ENCODE data around the gene MEGF11. TPM values are rescaled to one million over a fixed set of nuclear protein-coding genes. Genes with fewer than 3 reads are reported as not detected.

MEGF11 gene
- total RNA-seq, 1 experiment from 2014 or later: 0.09 TPM

GRCh38 chr15:65994832-65995231, 258.7 kb downstream of the MEGF11 start:
- ChIA-PET CTCF (no interaction called here), POLR2A (no interaction called here)
- no peak for TF ChIP-seq CTCF (IDR thresholded peaks at IDR 0.05; ENCODE audit: unreplicated experiment)
- no TSS peak for BruUV-seq (replicated peaks)
- no peak for DNase-seq (ENCODE audit: unreplicated experiment)
- no peaks in the 10 kb centered on the region for H3K9me3 Mint-ChIP-seq (ENCODE audit: unreplicated experiment)
- no peaks in the 10 kb centered on the region for H3K4me1 Mint-ChIP-seq (ENCODE audit: insufficient read depth, unreplicated experiment)
- peaks cover 6% of the 10 kb centered on the region for H3K36me3 Mint-ChIP-seq (ENCODE audit: insufficient read depth, unreplicated experiment)
- no peak overlapping the region for H3K27ac Mint-ChIP-seq (ENCODE audit: low read depth, unreplicated experiment)
- no peak overlapping the region for H3K4me3 Mint-ChIP-seq (ENCODE audit: unreplicated experiment)
- intact Hi-C loops (cut with micrococcal nuclease): no loop called here
- peaks cover 85% of the 10 kb centered on the region for H3K27me3 Mint-ChIP-seq (ENCODE audit: insufficient read depth, unreplicated experiment)

DNA sequence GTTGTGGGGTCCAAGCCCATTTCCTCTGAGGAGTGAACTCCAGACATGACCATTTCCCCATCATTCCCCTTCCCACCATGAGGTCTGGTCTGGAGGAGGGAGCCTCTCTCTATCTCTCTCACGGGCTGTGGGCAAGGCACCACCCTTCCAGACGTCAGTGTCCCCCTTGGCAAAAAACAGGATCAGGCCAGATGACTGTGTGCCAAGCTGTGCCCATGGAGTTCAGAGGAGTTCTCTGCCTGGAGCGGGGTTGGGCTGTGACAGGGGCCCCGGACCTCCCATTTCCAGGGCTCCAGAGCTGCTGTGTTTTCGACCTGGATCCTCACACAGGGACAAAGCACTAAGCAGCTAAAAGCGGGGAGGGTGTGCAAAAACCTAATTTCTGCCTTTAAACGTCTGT, 259.8 kb downstream of the MEGF11 start:
- intact Hi-C loops (cut with micrococcal nuclease): no loop called here
- H3K9me3 Mint-ChIP-seq (ENCODE audit: unreplicated experiment): no peaks in the 10 kb centered on the region
- BruUV-seq (replicated peaks): no TSS peak
- H3K27ac Mint-ChIP-seq (ENCODE audit: low read depth, unreplicated experiment): no peak overlapping the region
- no peaks in the 10 kb centered on the region for H3K4me1 Mint-ChIP-seq (ENCODE audit: insufficient read depth, unreplicated experiment)
- no peak for DNase-seq (ENCODE audit: unreplicated experiment)
- CTCF ChIA-PET: no interaction called here
- no peak for TF ChIP-seq CTCF (IDR thresholded peaks at IDR 0.05; ENCODE audit: unreplicated experiment)
- no peak overlapping the region for H3K4me3 Mint-ChIP-seq (ENCODE audit: unreplicated experiment)
- H3K36me3 Mint-ChIP-seq (ENCODE audit: insufficient read depth, unreplicated experiment): peaks cover 6% of the 10 kb centered on the region
- POLR2A ChIA-PET: no interaction called here
- H3K27me3 Mint-ChIP-seq (ENCODE audit: insufficient read depth, unreplicated experiment): peaks cover 77% of the 10 kb centered on the region

DNA sequence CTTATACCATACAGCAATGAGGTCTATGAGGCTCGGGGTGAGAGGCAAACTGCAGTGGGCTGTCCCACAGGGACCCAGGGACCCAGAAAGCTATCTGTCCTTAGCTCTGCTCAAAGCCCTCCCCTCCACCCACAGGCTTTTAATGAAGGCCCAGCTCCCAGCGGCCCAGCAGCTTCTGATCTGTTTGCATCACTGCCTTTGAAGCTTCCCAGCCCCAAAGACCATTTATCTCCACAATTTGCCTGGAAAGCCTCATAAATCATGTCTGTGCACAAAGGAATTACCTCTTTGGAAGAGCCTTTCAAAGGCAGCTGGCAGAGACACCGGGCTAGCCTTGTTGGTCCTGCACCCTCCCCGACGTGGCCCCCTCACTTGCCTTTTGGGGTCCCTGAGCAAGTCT, 260.3 kb downstream of the MEGF11 start:
- no peak overlapping the region for H3K27ac Mint-ChIP-seq (ENCODE audit: low read depth, unreplicated experiment)

GRCh38 chr15:65991721-65992483, 261.6 kb downstream of the MEGF11 start:
- H3K36me3 Mint-ChIP-seq (ENCODE audit: insufficient read depth, unreplicated experiment): peaks cover 6% of the 10 kb centered on the region
- H3K27me3 Mint-ChIP-seq (ENCODE audit: insufficient read depth, unreplicated experiment): peaks cover 78% of the 10 kb centered on the region
- TF ChIP-seq CTCF (IDR thresholded peaks at IDR 0.05; ENCODE audit: unreplicated experiment): no peak
- no TSS peak for BruUV-seq (replicated peaks)
- no peak overlapping the region for H3K4me3 Mint-ChIP-seq (ENCODE audit: unreplicated experiment)
- intact Hi-C loops (cut with micrococcal nuclease): no loop called here
- POLR2A ChIA-PET: interaction anchor here (0.9 kb wide), 1 partner anchor 12 kb away, joined by 4 read pairs; no protein-coding TSS in a partner anchor
- no peaks in the 10 kb centered on the region for H3K4me1 Mint-ChIP-seq (ENCODE audit: insufficient read depth, unreplicated experiment)
- no peak overlapping the region for H3K27ac Mint-ChIP-seq (ENCODE audit: low read depth, unreplicated experiment)
- CTCF ChIA-PET: interaction anchor here (0.6 to 0.9 kb wide), 2 partner anchors 199 to 390 kb away, joined by 4 to 5 read pairs; no protein-coding TSS in a partner anchor
- no peaks in the 10 kb centered on the region for H3K9me3 Mint-ChIP-seq (ENCODE audit: unreplicated experiment)
- DNase-seq (ENCODE audit: unreplicated experiment): no peak

More for the DNA sequence above, 260.3 kb downstream of the MEGF11 start:
- no peak for TF ChIP-seq CTCF (IDR thresholded peaks at IDR 0.05; ENCODE audit: unreplicated experiment)
- H3K9me3 Mint-ChIP-seq (ENCODE audit: unreplicated experiment): no peaks in the 10 kb centered on the region
- BruUV-seq (replicated peaks): no TSS peak
- no peaks in the 10 kb centered on the region for H3K4me1 Mint-ChIP-seq (ENCODE audit: insufficient read depth, unreplicated experiment)
- DNase-seq (ENCODE audit: unreplicated experiment): no peak
- no peak overlapping the region for H3K4me3 Mint-ChIP-seq (ENCODE audit: unreplicated experiment)
- H3K27me3 Mint-ChIP-seq (ENCODE audit: insufficient read depth, unreplicated experiment): peaks cover 78% of the 10 kb centered on the region
- peaks cover 6% of the 10 kb centered on the region for H3K36me3 Mint-ChIP-seq (ENCODE audit: insufficient read depth, unreplicated experiment)
- CTCF ChIA-PET: no interaction called here
- intact Hi-C loops (cut with micrococcal nuclease): no loop called here
- POLR2A ChIA-PET: no interaction called here
